HEK293 (cell line): ENCODE measurements around the gene CD276.

Experiments used
- GLI4 ChIP-seq: fragments of 450-650 bp; formaldehyde crosslinking; IDR thresholded peaks from 2 replicates; pipeline ENCODE4 v1.5.1; 2016; ENCODE audit warnings: missing biosample characterization, missing genetic modification characterization
- PRDM1 ChIP-seq: fragments of 450-650 bp; formaldehyde crosslinking; IDR thresholded peaks from 2 replicates; pipeline ENCODE4; 2016; ENCODE audit warnings: missing biosample characterization, missing genetic modification characterization
- REST ChIP-seq: fragments of 450-650 bp; formaldehyde crosslinking; IDR thresholded peaks from 2 replicates; pipeline ENCODE4 v1.5.1; 2016; ENCODE audit warnings: missing biosample characterization, missing genetic modification characterization
- ZBTB8A ChIP-seq: fragments of 450-650 bp; formaldehyde crosslinking; IDR thresholded peaks from 2 replicates; pipeline ENCODE4 v1.5.1; 2016; ENCODE audit warnings: missing biosample characterization, missing genetic modification characterization
- ZFHX2 ChIP-seq: fragments of 450-650 bp; formaldehyde crosslinking; conservative IDR thresholded peaks from 2 replicates; pipeline ENCODE4 v1.5.1; 2016; ENCODE audit warnings: missing biosample characterization, missing genetic modification characterization
- ZNF112 ChIP-seq: fragments of 450-650 bp; formaldehyde crosslinking; IDR thresholded peaks from 2 replicates; pipeline ENCODE4 v1.5.0; 2017; ENCODE audit warnings: missing biosample characterization, missing genetic modification characterization
- ZNF133 ChIP-seq: fragments of 450-650 bp; formaldehyde crosslinking; IDR thresholded peaks from 2 replicates; pipeline ENCODE4 v1.5.1; 2016; ENCODE audit warnings: missing biosample characterization, missing genetic modification characterization
- ZNF157 ChIP-seq: fragments of 450-650 bp; formaldehyde crosslinking; IDR thresholded peaks from 2 replicates; pipeline ENCODE4 v1.5.1; 2016; ENCODE audit warnings: missing biosample characterization, missing genetic modification characterization
- ZNF169 ChIP-seq: fragments of 450-650 bp; formaldehyde crosslinking; IDR thresholded peaks from 2 replicates; pipeline ENCODE4 v1.5.1; 2016; ENCODE audit warnings: missing biosample characterization, missing genetic modification characterization
- ZNF2 ChIP-seq: fragments of 450-650 bp; formaldehyde crosslinking; IDR thresholded peaks from 2 replicates; pipeline ENCODE4 v1.5.1; 2016; ENCODE audit warnings: missing biosample characterization, missing genetic modification characterization
- ZNF324 ChIP-seq: fragments of 450-650 bp; formaldehyde crosslinking; IDR thresholded peaks from 2 replicates; pipeline ENCODE4 v1.5.1; 2016; ENCODE audit warnings: missing biosample characterization, missing genetic modification characterization
- ZNF354C ChIP-seq: fragments of 450-650 bp; formaldehyde crosslinking; IDR thresholded peaks from 2 replicates; pipeline ENCODE4 v1.5.1; 2016; ENCODE audit warnings: missing biosample characterization, missing genetic modification characterization, low read depth, borderline replicate concordance
- ZNF416 ChIP-seq: fragments of 450-650 bp; formaldehyde crosslinking; IDR thresholded peaks from 2 replicates; pipeline ENCODE4 v1.5.1; 2016; ENCODE audit warnings: missing biosample characterization, missing genetic modification characterization
- ZNF513 ChIP-seq: fragments of 450-650 bp; IDR thresholded peaks from 2 replicates; pipeline ENCODE4 v1.5.1; 2018; ENCODE audit warnings: missing biosample characterization, missing genetic modification characterization
- ZNF544 ChIP-seq: fragments of 450-650 bp; formaldehyde crosslinking; IDR thresholded peaks from 2 replicates; pipeline ENCODE4 v1.5.0; 2017; ENCODE audit warnings: missing biosample characterization, missing genetic modification characterization
- ZNF555 ChIP-seq: fragments of 450-650 bp; formaldehyde crosslinking; conservative IDR thresholded peaks from 2 replicates; pipeline ENCODE4 v1.5.1; 2017; ENCODE audit warnings: missing biosample characterization, mild to moderate bottlenecking, missing genetic modification characterization, inconsistent platforms
- ZNF624 ChIP-seq: fragments of 450-650 bp; formaldehyde crosslinking; IDR thresholded peaks from 2 replicates; pipeline ENCODE4 v1.5.1; 2017; ENCODE audit warnings: missing biosample characterization, missing genetic modification characterization
- ZNF76 ChIP-seq: fragments of 450-650 bp; formaldehyde crosslinking; IDR thresholded peaks from 2 replicates; pipeline ENCODE4; 2016; ENCODE audit warnings: low read depth, missing biosample characterization, missing genetic modification characterization, borderline replicate concordance
- ZNF837 ChIP-seq: fragments of 450-650 bp; formaldehyde crosslinking; IDR thresholded peaks from 2 replicates; pipeline ENCODE4 v1.5.1; 2016; ENCODE audit warnings: missing biosample characterization, missing genetic modification characterization
- ZNF843 ChIP-seq: fragments of 450-650 bp; formaldehyde crosslinking; IDR thresholded peaks from 2 replicates; pipeline ENCODE4 v1.5.1; 2016; ENCODE audit warnings: missing biosample characterization, missing genetic modification characterization
- TF ChIP-seq, protein P1 (sequence below): fragments of 450-650 bp; formaldehyde crosslinking; IDR thresholded peaks from 2 replicates; pipeline ENCODE4 v1.5.1; 2017; ENCODE audit warnings: missing biosample characterization, missing genetic modification characterization
- TF ChIP-seq, protein P2 (sequence below): fragments of 450-650 bp; formaldehyde crosslinking; IDR thresholded peaks from 2 replicates; pipeline ENCODE4 v1.5.1; 2017; ENCODE audit warnings: missing biosample characterization, missing genetic modification characterization
- TF ChIP-seq, protein P3 (sequence below): fragments of 450-650 bp; formaldehyde crosslinking; IDR thresholded peaks from 2 replicates; pipeline ENCODE4 v1.5.1; 2016; ENCODE audit warnings: missing biosample characterization, missing genetic modification characterization
- TF ChIP-seq, protein P4 (sequence below): fragments of 450-650 bp; formaldehyde crosslinking; IDR thresholded peaks from 2 replicates; pipeline ENCODE4 v1.5.1; 2017; ENCODE audit warnings: missing biosample characterization, missing genetic modification characterization
- TF ChIP-seq, protein P5 (sequence below): fragments of 450-650 bp; formaldehyde crosslinking; IDR thresholded peaks from 2 replicates; pipeline ENCODE4 v1.5.1; 2016; ENCODE audit warnings: missing biosample characterization, missing genetic modification characterization, borderline replicate concordance
- TF ChIP-seq, protein P6 (sequence below): fragments of 450-650 bp; formaldehyde crosslinking; IDR thresholded peaks from 2 replicates; pipeline ENCODE4 v1.5.1; 2016; ENCODE audit warnings: missing biosample characterization, missing genetic modification characterization

CD276 gene

DNA sequence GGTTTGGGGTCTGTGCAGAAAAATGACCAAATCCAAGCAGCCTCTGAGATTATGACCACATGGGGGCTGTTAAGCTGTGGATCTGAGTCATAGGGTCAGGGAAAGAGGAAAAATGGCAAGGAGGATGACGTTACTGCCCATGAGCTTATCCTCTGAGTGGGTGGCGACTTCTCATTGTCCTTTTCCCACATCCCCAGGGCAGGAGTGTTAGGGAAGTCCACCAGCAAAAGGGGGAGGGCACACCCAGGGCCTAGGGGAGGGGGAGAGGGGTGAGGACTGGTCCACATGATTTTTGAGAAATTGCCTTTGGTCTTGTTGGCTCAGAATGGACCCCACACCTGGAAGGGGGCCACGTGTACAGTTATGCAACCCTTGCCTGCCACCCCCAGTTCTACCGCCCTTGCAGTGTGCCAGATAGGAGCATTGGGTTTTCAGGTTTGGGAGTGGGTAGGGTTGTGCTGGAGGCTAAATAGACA, 2.6 kb downstream of the CD276 start (continued):
- TF ChIP-seq REST (tag by site-specific recombination) (no peak), PRDM1 (tag by site-specific recombination) (peak; percentile 51; the same call in 1 of the 2 replicates), ZNF133 (no peak), GLI4 (no peak), ZNF157 (tag by site-specific recombination) (no peak), ZNF624 (tag by site-specific recombination) (no peak), ZNF169 (no peak), ZNF354C (tag by site-specific recombination) (no peak), ZNF843 (tag by site-specific recombination) (no peak), ZNF416 (tag by site-specific recombination) (no peak), ZNF513 (no peak), ZNF2 (tag by site-specific recombination) (no peak), ZNF324 (tag by site-specific recombination) (no peak), ZNF112 (tag by site-specific recombination) (no peak), ZNF76 (tag by site-specific recombination) (no peak), ZNF555 (tag by site-specific recombination) (no peak), ZBTB8A (tag by site-specific recombination) (no peak), ZNF544 (tag by site-specific recombination) (no peak), ZFHX2 (tag by site-specific recombination) (peak; percentile 93), ZNF837 (tag by site-specific recombination) (no peak)
- TF ChIP-seq, protein P1, sequence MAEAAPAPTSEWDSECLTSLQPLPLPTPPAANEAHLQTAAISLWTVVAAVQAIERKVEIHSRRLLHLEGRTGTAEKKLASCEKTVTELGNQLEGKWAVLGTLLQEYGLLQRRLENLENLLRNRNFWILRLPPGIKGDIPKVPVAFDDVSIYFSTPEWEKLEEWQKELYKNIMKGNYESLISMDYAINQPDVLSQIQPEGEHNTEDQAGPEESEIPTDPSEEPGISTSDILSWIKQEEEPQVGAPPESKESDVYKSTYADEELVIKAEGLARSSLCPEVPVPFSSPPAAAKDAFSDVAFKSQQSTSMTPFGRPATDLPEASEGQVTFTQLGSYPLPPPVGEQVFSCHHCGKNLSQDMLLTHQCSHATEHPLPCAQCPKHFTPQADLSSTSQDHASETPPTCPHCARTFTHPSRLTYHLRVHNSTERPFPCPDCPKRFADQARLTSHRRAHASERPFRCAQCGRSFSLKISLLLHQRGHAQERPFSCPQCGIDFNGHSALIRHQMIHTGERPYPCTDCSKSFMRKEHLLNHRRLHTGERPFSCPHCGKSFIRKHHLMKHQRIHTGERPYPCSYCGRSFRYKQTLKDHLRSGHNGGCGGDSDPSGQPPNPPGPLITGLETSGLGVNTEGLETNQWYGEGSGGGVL (tag by site-specific recombination), result peak; percentile 31; the same call in 1 of the 2 replicates
- TF ChIP-seq, protein P2, sequence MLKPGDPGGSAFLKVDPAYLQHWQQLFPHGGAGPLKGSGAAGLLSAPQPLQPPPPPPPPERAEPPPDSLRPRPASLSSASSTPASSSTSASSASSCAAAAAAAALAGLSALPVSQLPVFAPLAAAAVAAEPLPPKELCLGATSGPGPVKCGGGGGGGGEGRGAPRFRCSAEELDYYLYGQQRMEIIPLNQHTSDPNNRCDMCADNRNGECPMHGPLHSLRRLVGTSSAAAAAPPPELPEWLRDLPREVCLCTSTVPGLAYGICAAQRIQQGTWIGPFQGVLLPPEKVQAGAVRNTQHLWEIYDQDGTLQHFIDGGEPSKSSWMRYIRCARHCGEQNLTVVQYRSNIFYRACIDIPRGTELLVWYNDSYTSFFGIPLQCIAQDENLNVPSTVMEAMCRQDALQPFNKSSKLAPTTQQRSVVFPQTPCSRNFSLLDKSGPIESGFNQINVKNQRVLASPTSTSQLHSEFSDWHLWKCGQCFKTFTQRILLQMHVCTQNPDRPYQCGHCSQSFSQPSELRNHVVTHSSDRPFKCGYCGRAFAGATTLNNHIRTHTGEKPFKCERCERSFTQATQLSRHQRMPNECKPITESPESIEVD (tag by site-specific recombination), result 0 out of 2 replicates have a peak, but pooled peaks have one; percentile 48
- TF ChIP-seq, protein P3, sequence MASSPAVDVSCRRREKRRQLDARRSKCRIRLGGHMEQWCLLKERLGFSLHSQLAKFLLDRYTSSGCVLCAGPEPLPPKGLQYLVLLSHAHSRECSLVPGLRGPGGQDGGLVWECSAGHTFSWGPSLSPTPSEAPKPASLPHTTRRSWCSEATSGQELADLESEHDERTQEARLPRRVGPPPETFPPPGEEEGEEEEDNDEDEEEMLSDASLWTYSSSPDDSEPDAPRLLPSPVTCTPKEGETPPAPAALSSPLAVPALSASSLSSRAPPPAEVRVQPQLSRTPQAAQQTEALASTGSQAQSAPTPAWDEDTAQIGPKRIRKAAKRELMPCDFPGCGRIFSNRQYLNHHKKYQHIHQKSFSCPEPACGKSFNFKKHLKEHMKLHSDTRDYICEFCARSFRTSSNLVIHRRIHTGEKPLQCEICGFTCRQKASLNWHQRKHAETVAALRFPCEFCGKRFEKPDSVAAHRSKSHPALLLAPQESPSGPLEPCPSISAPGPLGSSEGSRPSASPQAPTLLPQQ, result 0 out of 2 replicates have a peak, but pooled peaks have one; percentile 49
- TF ChIP-seq, protein P4, sequence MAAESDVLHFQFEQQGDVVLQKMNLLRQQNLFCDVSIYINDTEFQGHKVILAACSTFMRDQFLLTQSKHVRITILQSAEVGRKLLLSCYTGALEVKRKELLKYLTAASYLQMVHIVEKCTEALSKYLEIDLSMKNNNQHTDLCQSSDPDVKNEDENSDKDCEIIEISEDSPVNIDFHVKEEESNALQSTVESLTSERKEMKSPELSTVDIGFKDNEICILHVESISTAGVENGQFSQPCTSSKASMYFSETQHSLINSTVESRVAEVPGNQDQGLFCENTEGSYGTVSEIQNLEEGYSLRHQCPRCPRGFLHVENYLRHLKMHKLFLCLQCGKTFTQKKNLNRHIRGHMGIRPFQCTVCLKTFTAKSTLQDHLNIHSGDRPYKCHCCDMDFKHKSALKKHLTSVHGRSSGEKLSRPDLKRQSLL, result no peak
- TF ChIP-seq, protein P5, sequence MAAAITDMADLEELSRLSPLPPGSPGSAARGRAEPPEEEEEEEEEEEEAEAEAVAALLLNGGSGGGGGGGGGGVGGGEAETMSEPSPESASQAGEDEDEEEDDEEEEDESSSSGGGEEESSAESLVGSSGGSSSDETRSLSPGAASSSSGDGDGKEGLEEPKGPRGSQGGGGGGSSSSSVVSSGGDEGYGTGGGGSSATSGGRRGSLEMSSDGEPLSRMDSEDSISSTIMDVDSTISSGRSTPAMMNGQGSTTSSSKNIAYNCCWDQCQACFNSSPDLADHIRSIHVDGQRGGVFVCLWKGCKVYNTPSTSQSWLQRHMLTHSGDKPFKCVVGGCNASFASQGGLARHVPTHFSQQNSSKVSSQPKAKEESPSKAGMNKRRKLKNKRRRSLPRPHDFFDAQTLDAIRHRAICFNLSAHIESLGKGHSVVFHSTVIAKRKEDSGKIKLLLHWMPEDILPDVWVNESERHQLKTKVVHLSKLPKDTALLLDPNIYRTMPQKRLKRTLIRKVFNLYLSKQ, result no peak
- TF ChIP-seq, protein P6, sequence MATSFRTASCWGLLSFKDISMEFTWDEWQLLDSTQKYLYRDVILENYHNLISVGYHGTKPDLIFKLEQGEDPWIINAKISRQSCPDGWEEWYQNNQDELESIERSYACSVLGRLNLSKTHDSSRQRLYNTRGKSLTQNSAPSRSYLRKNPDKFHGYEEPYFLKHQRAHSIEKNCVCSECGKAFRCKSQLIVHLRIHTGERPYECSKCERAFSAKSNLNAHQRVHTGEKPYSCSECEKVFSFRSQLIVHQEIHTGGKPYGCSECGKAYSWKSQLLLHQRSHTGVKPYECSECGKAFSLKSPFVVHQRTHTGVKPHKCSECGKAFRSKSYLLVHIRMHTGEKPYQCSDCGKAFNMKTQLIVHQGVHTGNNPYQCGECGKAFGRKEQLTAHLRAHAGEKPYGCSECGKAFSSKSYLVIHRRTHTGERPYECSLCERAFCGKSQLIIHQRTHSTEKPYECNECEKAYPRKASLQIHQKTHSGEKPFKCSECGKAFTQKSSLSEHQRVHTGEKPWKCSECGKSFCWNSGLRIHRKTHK (tag by site-specific recombination), result no peak
